Testis (tissue), 2 donors: Measurements from ENCODE around the gene TGIF1.

Experiments
- CTCF ChIP-seq, 3 experiments: fragments of 450-650 bp in 2 of 3; fragments of 200-600 bp in 1 of 3; sonication (generic) in 1 of 3; IDR thresholded peaks; one replicate each; pipeline ENCODE4 v1.5.1; 2016 to 2019; ENCODE audit warnings: antibody characterized with exemption in 3 of 3, mild to moderate bottlenecking in 2 of 3, moderate library complexity in 1 of 3
- POLR2A ChIP-seq: fragments of 450-650 bp; IDR thresholded peaks from one replicate; pipeline ENCODE4 v1.6.1; 2017; ENCODE audit warnings: antibody characterized with exemption, mild to moderate bottlenecking, moderate library complexity

DNA sequence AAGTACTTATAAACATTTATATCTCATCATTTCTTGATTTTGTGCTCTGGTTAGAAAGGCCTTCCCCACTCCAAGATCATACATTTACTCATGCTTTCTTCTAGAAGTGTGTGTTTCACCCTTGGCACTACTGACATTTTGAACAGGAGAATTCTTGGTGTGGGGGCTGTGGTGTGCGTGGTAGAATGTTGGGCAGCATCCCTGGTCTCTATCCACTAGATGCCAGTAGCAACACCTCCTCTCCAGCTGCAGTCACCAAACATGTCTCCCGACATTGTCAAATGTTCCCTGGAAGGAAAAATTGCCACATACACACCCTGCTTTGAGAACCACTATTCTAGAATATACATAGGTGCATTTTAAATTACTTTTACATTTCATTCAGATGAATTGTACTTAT, 8.7 kb upstream of the TGIF1 start:
- TF ChIP-seq CTCF (IDR thresholded peaks at IDR 0.05) (no peak), POLR2A (no peak)
